ENCODE measurements around the gene CSNK1A1L.

The CSNK1A1L gene

DNA sequence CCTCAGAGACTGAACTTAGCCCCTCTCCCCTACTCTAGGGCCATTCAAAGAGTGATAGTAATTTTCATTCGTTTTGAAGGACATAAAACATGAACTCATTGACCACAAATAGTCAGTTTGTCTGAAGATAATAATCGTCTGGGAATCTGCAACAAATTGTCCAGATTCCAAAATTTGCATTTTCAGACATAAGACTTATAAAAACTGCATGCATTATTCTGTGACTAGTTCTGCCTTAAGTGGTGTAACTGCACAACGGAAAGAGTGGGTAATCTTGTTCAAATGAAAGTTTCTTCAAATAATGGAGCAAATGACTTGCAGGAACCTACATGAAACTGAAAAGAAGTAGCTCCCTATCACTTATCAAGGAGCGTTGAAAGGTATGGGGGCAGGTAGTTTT is 8.4 kb downstream of the CSNK1A1L start:
- TF ChIP-seq CTCF (IDR thresholded peaks at IDR 0.05; ENCODE audit: insufficient read depth, low read depth, low read length, missing control alignments), result no peak
- no peak for DNase-seq (ENCODE audit: low read depth)

DNA sequence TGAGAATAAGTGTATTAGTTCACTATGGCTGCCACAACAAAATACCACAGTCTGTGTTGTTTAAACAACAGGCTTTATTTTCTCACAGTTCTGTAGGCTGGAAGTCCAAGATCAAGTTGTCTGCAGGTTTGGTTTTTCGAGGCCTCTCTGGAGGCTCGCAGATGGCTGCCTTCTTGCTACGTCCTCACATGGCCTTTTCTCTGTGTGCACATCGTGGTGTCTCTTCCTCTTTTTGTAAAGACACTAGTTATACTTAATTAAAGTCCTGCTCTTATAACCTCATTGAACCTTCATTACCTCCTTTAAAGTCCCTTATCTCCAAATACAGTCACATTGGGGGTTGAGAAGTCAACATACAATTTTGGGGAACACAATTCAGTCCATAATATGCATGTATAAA is 10.6 kb downstream of the CSNK1A1L start:
- no peak overlapping the region for H3K4me3 ChIP-seq (ENCODE audit: low read depth, low read length)
- no peak for DNase-seq (ENCODE audit: low read depth)
- TF ChIP-seq CTCF (IDR thresholded peaks at IDR 0.05; ENCODE audit: insufficient read depth, low read depth, low read length, missing control alignments), result no peak

More for the DNA sequence above, 8.4 kb downstream of the CSNK1A1L start:
- H3K4me3 ChIP-seq (ENCODE audit: low read depth, low read length), result no peak overlapping the region

DNA sequence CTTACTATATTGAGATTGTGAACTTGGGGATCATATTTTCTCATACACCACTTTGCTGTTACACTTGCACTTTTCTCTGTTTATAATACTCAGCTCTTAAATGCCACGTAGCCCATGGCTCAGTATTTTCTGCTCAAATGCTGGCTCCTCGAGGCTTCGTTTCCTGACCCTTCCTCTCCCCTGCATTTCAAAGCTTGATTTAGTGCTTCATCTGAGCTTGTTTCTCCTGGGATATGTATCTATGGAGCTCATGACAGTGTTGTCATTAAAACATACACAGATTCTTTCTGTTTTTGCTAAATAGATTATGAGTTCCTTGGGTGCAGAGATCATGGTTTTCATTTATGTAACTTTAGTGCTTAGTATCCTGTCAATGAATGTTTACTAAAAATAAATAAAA is 11.4 kb downstream of the CSNK1A1L start:
- no peak for DNase-seq (ENCODE audit: low read depth)
- no peak overlapping the region for H3K4me3 ChIP-seq (ENCODE audit: low read depth, low read length)
- TF ChIP-seq CTCF (IDR thresholded peaks at IDR 0.05; ENCODE audit: insufficient read depth, low read depth, low read length, missing control alignments), result no peak

DNA sequence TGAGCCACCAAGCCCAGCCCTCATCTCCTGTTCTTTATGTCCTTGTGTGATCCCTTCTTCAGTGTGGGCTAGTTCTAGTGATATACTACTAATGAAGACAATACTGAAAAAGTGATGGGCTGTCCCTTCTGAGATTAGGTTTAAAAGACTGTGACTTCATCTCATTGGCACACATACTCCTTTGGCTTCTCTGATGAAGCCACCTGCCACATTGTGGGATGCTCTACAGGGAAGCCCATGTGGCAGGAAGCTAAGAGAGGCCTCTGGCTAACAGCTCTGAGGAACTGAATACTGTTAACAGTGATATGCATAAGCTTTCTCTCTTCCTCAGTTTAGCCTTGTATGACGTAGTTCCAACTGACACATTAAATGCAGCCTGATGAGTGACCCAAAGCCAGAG is 13.6 kb downstream of the CSNK1A1L start:
- TF ChIP-seq CTCF (IDR thresholded peaks at IDR 0.05; ENCODE audit: insufficient read depth, low read depth, low read length, missing control alignments), result no peak
- DNase-seq (ENCODE audit: low read depth), result no peak
- H3K4me3 ChIP-seq (ENCODE audit: low read depth, low read length), result no peak overlapping the region

- TF ChIP-seq CTCF (IDR thresholded peaks at IDR 0.05; ENCODE audit: insufficient read depth, low read depth, low read length, missing control alignments), result no peak
- DNase-seq (ENCODE audit: low read depth), result no peak
- no peak overlapping the region for H3K4me3 ChIP-seq (ENCODE audit: low read depth, low read length)
Observed at GRCh38 chr13:37090912-37091311, 14.6 kb downstream of the CSNK1A1L start.

- DNase-seq (ENCODE audit: low read depth), result no peak
- TF ChIP-seq CTCF (IDR thresholded peaks at IDR 0.05; ENCODE audit: insufficient read depth, low read depth, low read length, missing control alignments), result no peak
- H3K4me3 ChIP-seq (ENCODE audit: low read depth, low read length), result no peak overlapping the region
Observed at GRCh38 chr13:37089495-37089894, 16.0 kb downstream of the CSNK1A1L start.

DNA sequence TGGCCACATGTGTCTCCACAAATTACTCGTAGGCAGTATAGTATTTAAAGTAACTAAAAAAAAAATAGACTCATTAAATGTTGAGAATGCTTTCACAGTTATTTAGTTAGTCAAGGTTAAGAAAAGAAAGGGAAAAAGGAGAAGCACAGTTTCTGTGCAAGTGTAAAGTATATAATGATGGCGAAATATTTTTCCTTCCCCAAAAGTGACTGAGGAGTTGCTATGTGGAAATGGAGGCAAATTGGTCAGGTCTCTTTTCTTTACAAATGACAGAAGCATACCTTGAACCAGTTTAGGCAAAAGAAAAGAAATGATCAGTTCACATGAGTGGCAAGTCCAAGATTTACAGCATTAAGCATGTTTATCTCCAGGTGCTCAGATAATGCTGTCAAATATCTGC is 18.0 kb downstream of the CSNK1A1L start:
- TF ChIP-seq CTCF (IDR thresholded peaks at IDR 0.05; ENCODE audit: insufficient read depth, low read depth, low read length, missing control alignments), result no peak
- no peak for DNase-seq (ENCODE audit: low read depth)
- no peak overlapping the region for H3K4me3 ChIP-seq (ENCODE audit: low read depth, low read length)
